Transverse colon (tissue), 4 donors: ENCODE data around the gene IRS2.

Experiments used
- EP300 ChIP-seq: sonication (generic); formaldehyde crosslinking; IDR thresholded peaks from one replicate; pipeline ENCODE4 v1.6.1; 2017; ENCODE audit warnings: antibody characterized with exemption, low read depth
- POLR2A ChIP-seq: fragments of 450-650 bp; IDR thresholded peaks from one replicate; pipeline ENCODE4 v1.6.1; 2016; ENCODE audit warnings: antibody characterized with exemption, mild to moderate bottlenecking, moderate library complexity
- POLR2AphosphoS5 ChIP-seq, 3 donors: sonication (generic); formaldehyde crosslinking; IDR thresholded peaks; one replicate each; pipeline ENCODE4 v1.6.1; 2016; ENCODE audit warnings: antibody characterized with exemption in 3 of 3
- TF ChIP-seq, protein P1 (sequence below), 5 experiments: fragments of 200-600 bp in 3 of 5; fragments of 450-650 bp in 2 of 5; sonication (generic) in 3 of 5; IDR thresholded peaks; 1 replicate in 2 of 5; 2 replicates in 3 of 5; pipeline ENCODE4 v1.5.1; 2016 to 2017; ENCODE audit warnings: antibody characterized with exemption in 5 of 5, inconsistent platforms in 3 of 5, mild to moderate bottlenecking in 2 of 5, moderate library complexity in 1 of 5

DNA sequence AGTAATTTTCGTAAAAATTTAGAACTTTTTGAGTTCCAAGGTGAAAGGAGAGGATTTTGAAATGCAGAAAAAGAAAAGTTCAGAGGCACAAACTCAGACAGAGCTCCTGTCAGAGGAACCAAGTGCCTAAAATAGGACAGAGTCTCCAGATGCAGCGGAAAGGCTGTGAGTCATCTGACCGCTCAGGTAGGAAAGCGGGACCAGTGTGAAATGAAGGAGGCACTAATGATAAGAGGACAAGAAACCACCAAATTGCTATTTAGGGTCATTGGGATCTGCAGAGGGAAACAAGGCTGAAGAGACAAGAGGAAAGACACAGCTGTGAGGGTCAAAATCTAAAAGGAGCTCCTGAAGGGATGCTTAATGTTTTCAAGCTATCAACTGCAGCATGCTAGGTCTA, 34.9 kb downstream of the IRS2 start:
- TF ChIP-seq, protein P1, sequence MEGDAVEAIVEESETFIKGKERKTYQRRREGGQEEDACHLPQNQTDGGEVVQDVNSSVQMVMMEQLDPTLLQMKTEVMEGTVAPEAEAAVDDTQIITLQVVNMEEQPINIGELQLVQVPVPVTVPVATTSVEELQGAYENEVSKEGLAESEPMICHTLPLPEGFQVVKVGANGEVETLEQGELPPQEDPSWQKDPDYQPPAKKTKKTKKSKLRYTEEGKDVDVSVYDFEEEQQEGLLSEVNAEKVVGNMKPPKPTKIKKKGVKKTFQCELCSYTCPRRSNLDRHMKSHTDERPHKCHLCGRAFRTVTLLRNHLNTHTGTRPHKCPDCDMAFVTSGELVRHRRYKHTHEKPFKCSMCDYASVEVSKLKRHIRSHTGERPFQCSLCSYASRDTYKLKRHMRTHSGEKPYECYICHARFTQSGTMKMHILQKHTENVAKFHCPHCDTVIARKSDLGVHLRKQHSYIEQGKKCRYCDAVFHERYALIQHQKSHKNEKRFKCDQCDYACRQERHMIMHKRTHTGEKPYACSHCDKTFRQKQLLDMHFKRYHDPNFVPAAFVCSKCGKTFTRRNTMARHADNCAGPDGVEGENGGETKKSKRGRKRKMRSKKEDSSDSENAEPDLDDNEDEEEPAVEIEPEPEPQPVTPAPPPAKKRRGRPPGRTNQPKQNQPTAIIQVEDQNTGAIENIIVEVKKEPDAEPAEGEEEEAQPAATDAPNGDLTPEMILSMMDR (IDR thresholded peaks at IDR 0.05), result no peak
- TF ChIP-seq EP300 (no peak), POLR2AphosphoS5 (IDR thresholded peaks at IDR 0.05) (no peak), POLR2A (no peak)
